Measurements from ENCODE around the gene CDH23.

CDH23 gene

GRCh38 chr10:71423250-71423649, 26.5 kb downstream of the CDH23 start:
- no peak for DNase-seq (ENCODE audit: low read depth in 2 of 2)

- no peak for DNase-seq (ENCODE audit: low read depth in 2 of 2)
Observed at GRCh38 chr10:71423901-71424300, 27.2 kb downstream of the CDH23 start.

- no peak for DNase-seq (ENCODE audit: low read depth in 2 of 2)
Observed at GRCh38 chr10:71424496-71425194, 27.9 kb downstream of the CDH23 start.

GRCh38 chr10:71426058-71426605, 29.4 kb downstream of the CDH23 start:
- DNase-seq (ENCODE audit: low read depth in 2 of 2): no peak

- DNase-seq (ENCODE audit: low read depth in 2 of 2): no peak
Observed at GRCh38 chr10:71427246-71427645, 30.5 kb downstream of the CDH23 start.

GRCh38 chr10:71429304-71429703, 32.6 kb downstream of the CDH23 start:
- no peak for DNase-seq (ENCODE audit: low read depth in 2 of 2)

GRCh38 chr10:71429929-71430328, 33.2 kb downstream of the CDH23 start:
- DNase-seq (ENCODE audit: low read depth in 2 of 2): no peak

- no peak for DNase-seq (ENCODE audit: low read depth in 2 of 2)
Observed at GRCh38 chr10:71431239-71432100, 34.8 kb downstream of the CDH23 start.

GRCh38 chr10:71432101-71432905, 35.6 kb downstream of the CDH23 start:
- DNase-seq (ENCODE audit: low read depth in 2 of 2): no peak

GRCh38 chr10:71432956-71433767, 36.4 kb downstream of the CDH23 start:
- no peak for DNase-seq (ENCODE audit: low read depth in 2 of 2)

GRCh38 chr10:71433768-71434744, 37.3 kb downstream of the CDH23 start:
- DNase-seq (ENCODE audit: low read depth in 2 of 2): no peak

GRCh38 chr10:71434760-71435394, 38.2 kb downstream of the CDH23 start:
- no peak for DNase-seq (ENCODE audit: low read depth in 2 of 2)

- DNase-seq (ENCODE audit: low read depth in 2 of 2): no peak
Observed at GRCh38 chr10:71435571-71436267, 39.0 kb downstream of the CDH23 start.

GRCh38 chr10:71436268-71437125, 39.8 kb downstream of the CDH23 start:
- no peak for DNase-seq (ENCODE audit: low read depth in 2 of 2)

GRCh38 chr10:71437537-71438092, 40.9 kb downstream of the CDH23 start:
- no peak for DNase-seq (ENCODE audit: low read depth in 2 of 2)

GRCh38 chr10:71438761-71439160, 42.0 kb downstream of the CDH23 start:
- no peak for DNase-seq (ENCODE audit: low read depth in 2 of 2)

- no peak for DNase-seq (ENCODE audit: low read depth in 2 of 2)
Observed at GRCh38 chr10:71439670-71440425, 43.1 kb downstream of the CDH23 start.

Measured in stimulated activated CD4-positive, alpha-beta T cell treated with anti-CD3 and anti-CD28 coated beads, Interleukin-1b, Interleukin-23, amount 100 ng/mL, for 4 hours (primary cell).